A549 (cell line): ENCODE measurements around the gene KCTD18.

Experiments used
- CHD4 ChIP-seq: fragments of 200-600 bp; sonication (generic); IDR thresholded peaks from 2 replicates; pipeline ENCODE4 v1.6.1; 2016; ENCODE audit warnings: antibody characterized with exemption, mild to moderate bottlenecking, borderline replicate concordance
- CTCF ChIP-seq: fragments of >200 bp; sonication (Bioruptor Twin); formaldehyde crosslinking; IDR thresholded peaks from 3 replicates; pipeline ENCODE4 v1.5.1; 2016
- E2F6 ChIP-seq: IDR thresholded peaks from 2 replicates; pipeline ENCODE4 v1.6.1; 2012; ENCODE audit warnings: low read depth, borderline replicate concordance
- EHMT2 ChIP-seq: fragments of 200-600 bp; sonication (generic); IDR thresholded peaks from 2 replicates; pipeline ENCODE4 v1.6.1; 2016; ENCODE audit warnings: antibody characterized with exemption, low read depth, mild to moderate bottlenecking, moderate library complexity
- EP300 ChIP-seq, 2 experiments: fragments of >200 bp; sonication (Bioruptor Twin); formaldehyde crosslinking; IDR thresholded peaks; 2 replicates in 1 of 2; 3 replicates in 1 of 2; pipeline ENCODE4 v1.6.1; 2016 to 2017
- HDAC2 ChIP-seq: fragments of 200-600 bp; sonication (generic); IDR thresholded peaks from 2 replicates; pipeline ENCODE4 v1.6.1; 2016
- JUN ChIP-seq, 2 experiments: fragments of >200 bp; sonication (Bioruptor Twin); formaldehyde crosslinking; IDR thresholded peaks; 2 replicates in 1 of 2; 3 replicates in 1 of 2; pipeline ENCODE4 v1.6.1; 2016 to 2017
- JUNB ChIP-seq: fragments of >200 bp; sonication (Bioruptor Twin); formaldehyde crosslinking; IDR thresholded peaks from 2 replicates; pipeline ENCODE4 v1.6.1; 2016
- POLR2A ChIP-seq: IDR thresholded peaks from 2 replicates; pipeline ENCODE4 v1.6.1; 2012; ENCODE audit warnings: mild to moderate bottlenecking, low read length
- TF ChIP-seq, protein P1 (sequence below): fragments of 200-600 bp; sonication (generic); IDR thresholded peaks from 2 replicates; pipeline ENCODE4 v1.6.1; 2016; ENCODE audit warnings: antibody characterized with exemption, mild to moderate bottlenecking, moderate library complexity
- TF ChIP-seq, protein P2 (sequence below): IDR thresholded peaks from 2 replicates; pipeline ENCODE4 v1.6.1; 2012
- TF ChIP-seq, protein P3 (sequence below): fragments of 450-650 bp; IDR thresholded peaks from 2 replicates; pipeline ENCODE4 v1.6.1; 2014; ENCODE audit warnings: antibody characterized with exemption

GRCh38 chr2:200472853-200473464, 36.9 kb downstream of the KCTD18 start:
- TF ChIP-seq HDAC2, result no peak
- no peak for TF ChIP-seq CTCF
- TF ChIP-seq, protein P1, sequence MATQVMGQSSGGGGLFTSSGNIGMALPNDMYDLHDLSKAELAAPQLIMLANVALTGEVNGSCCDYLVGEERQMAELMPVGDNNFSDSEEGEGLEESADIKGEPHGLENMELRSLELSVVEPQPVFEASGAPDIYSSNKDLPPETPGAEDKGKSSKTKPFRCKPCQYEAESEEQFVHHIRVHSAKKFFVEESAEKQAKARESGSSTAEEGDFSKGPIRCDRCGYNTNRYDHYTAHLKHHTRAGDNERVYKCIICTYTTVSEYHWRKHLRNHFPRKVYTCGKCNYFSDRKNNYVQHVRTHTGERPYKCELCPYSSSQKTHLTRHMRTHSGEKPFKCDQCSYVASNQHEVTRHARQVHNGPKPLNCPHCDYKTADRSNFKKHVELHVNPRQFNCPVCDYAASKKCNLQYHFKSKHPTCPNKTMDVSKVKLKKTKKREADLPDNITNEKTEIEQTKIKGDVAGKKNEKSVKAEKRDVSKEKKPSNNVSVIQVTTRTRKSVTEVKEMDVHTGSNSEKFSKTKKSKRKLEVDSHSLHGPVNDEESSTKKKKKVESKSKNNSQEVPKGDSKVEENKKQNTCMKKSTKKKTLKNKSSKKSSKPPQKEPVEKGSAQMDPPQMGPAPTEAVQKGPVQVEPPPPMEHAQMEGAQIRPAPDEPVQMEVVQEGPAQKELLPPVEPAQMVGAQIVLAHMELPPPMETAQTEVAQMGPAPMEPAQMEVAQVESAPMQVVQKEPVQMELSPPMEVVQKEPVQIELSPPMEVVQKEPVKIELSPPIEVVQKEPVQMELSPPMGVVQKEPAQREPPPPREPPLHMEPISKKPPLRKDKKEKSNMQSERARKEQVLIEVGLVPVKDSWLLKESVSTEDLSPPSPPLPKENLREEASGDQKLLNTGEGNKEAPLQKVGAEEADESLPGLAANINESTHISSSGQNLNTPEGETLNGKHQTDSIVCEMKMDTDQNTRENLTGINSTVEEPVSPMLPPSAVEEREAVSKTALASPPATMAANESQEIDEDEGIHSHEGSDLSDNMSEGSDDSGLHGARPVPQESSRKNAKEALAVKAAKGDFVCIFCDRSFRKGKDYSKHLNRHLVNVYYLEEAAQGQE, result no peak
- no peak for TF ChIP-seq CHD4
- TF ChIP-seq JUN (IDR thresholded peaks at IDR 0.05), result no peak
- TF ChIP-seq POLR2A, result no peak
- TF ChIP-seq, protein P2, sequence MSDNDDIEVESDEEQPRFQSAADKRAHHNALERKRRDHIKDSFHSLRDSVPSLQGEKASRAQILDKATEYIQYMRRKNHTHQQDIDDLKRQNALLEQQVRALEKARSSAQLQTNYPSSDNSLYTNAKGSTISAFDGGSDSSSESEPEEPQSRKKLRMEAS, result no peak
- TF ChIP-seq E2F6, result no peak
- TF ChIP-seq, protein P3, sequence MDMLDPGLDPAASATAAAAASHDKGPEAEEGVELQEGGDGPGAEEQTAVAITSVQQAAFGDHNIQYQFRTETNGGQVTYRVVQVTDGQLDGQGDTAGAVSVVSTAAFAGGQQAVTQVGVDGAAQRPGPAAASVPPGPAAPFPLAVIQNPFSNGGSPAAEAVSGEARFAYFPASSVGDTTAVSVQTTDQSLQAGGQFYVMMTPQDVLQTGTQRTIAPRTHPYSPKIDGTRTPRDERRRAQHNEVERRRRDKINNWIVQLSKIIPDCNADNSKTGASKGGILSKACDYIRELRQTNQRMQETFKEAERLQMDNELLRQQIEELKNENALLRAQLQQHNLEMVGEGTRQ, result no peak
- TF ChIP-seq JUNB, result no peak
- TF ChIP-seq EP300 (IDR thresholded peaks at IDR 0.05), result no peak
- no peak for TF ChIP-seq EHMT2
